Activated B cell treated with CpG ODN at 0.5 μM for 24 hours (primary cell): ENCODE data around the gene BMP10. TPM values are rescaled to one million over a fixed set of nuclear protein-coding genes. Genes with fewer than 3 reads are reported as not detected.

Experiments used
- ATAC-seq: fragments of 200-7000 bp; cut with Tn5 transposase; one replicate; pipeline ENCODE4 v1.10.0; 2021; ENCODE audit warnings: low read depth, mild to moderate bottlenecking, moderate library complexity
- CTCF ChIA-PET: fragments of 350-600 bp; sonication (Branson Sonifier 250); formaldehyde crosslinking; loops from one replicate; lab custom pipeline; 2021; ENCODE audit warnings: antibody characterized with exemption; lab: Charles Lee
- POLR2A ChIA-PET: fragments of 350-600 bp; sonication (Branson Sonifier 250); formaldehyde crosslinking; loops from one replicate; lab custom pipeline; 2021; ENCODE audit warnings: antibody characterized with exemption; lab: Charles Lee
- DNase-seq: peaks from one replicate; pipeline ENCODE4 v3.0.0; 2022
- H3K27ac Mint-ChIP-seq: one replicate; pipeline ENCODE4 v1.8.0; 2020; ENCODE audit warnings: mixed read lengths
- H3K27me3 Mint-ChIP-seq: one replicate; pipeline ENCODE4 v1.8.0; 2021; ENCODE audit warnings: mixed read lengths
- H3K36me3 Mint-ChIP-seq: one replicate; pipeline ENCODE4 v1.8.0; 2021; ENCODE audit warnings: low read depth, mixed read lengths
- H3K4me1 Mint-ChIP-seq: one replicate; pipeline ENCODE4 v1.8.0; 2021; ENCODE audit warnings: mixed read lengths
- H3K4me3 Mint-ChIP-seq: one replicate; pipeline ENCODE4 v1.8.0; 2020; ENCODE audit warnings: mild to moderate bottlenecking, mixed read lengths
- H3K9me3 Mint-ChIP-seq: one replicate; pipeline ENCODE4 v1.8.0; 2020; ENCODE audit warnings: mixed read lengths
- intact Hi-C: fragments of 100-400 bp; cut with micrococcal nuclease; formaldehyde crosslinking; loops from one replicate; pipeline ENCODE4 v1.15.1; 2024
- total RNA-seq: library from RNA; stranded (reverse); gene quantifications from 2 replicates; pipeline ENCODE4 v1.2.3, GENCODE V29; 2022
- TF ChIP-seq, protein P1 (sequence below): fragments of 200-600 bp; IDR thresholded peaks from one replicate; pipeline ENCODE4 v1.8.0; 2022; ENCODE audit warnings: antibody characterized with exemption, mild to moderate bottlenecking

Gene BMP10
- total RNA-seq, 1 donor from 2014 or later = not detected

DNA sequence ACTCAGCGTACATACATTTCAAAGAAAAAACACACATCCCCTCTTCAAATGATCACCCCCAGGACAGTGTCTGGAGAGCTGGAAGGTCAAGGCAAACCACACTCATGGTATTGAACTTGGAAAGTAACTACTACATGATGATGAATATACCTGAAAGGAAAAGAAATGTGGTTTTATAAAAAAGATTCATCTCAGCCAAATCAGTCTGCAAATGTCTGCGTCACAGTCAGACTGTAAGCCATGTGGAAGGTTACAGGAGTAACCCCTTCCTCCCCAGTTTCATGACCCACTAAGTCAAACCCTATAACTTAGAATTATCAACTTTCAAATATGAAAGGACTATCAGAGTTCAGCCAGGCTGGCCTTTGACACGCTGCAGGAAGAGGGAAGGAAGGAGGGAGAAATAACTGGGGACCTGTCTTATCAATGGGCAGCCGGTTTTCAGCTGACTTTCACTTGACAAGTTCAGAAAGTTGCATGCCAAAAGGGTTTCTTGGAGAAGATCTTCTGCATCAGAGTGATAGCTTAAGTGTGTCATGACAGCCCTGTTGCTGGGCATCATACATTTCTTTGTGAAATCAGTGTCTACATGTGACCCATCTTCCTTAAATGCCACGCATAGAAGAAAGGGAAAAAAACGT, 7.0 kb upstream of the BMP10 start:
- CTCF ChIA-PET = no interaction called here

GRCh38 chr2:68877079-68877772, 6.0 kb upstream of the BMP10 start:
- intact Hi-C loops = no loop called here
- ChIA-PET POLR2A (no interaction called here), CTCF (no interaction called here)
- TF ChIP-seq, protein P1, sequence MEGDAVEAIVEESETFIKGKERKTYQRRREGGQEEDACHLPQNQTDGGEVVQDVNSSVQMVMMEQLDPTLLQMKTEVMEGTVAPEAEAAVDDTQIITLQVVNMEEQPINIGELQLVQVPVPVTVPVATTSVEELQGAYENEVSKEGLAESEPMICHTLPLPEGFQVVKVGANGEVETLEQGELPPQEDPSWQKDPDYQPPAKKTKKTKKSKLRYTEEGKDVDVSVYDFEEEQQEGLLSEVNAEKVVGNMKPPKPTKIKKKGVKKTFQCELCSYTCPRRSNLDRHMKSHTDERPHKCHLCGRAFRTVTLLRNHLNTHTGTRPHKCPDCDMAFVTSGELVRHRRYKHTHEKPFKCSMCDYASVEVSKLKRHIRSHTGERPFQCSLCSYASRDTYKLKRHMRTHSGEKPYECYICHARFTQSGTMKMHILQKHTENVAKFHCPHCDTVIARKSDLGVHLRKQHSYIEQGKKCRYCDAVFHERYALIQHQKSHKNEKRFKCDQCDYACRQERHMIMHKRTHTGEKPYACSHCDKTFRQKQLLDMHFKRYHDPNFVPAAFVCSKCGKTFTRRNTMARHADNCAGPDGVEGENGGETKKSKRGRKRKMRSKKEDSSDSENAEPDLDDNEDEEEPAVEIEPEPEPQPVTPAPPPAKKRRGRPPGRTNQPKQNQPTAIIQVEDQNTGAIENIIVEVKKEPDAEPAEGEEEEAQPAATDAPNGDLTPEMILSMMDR = no peak
- ATAC-seq (no peak), DNase-seq (no peak)
- Mint-ChIP-seq H3K9me3 (no peaks in the 10 kb centered on the region), H3K36me3 (no peaks in the 10 kb centered on the region), H3K4me1 (no peaks in the 10 kb centered on the region), H3K27me3 (peaks cover 22% of the 10 kb centered on the region), H3K27ac (no peak overlapping the region), H3K4me3 (no peak overlapping the region)

More for the DNA sequence above, 7.0 kb upstream of the BMP10 start:
- Mint-ChIP-seq H3K4me3 (no peak overlapping the region), H3K4me1 (no peaks in the 10 kb centered on the region), H3K36me3 (no peaks in the 10 kb centered on the region), H3K27me3 (peaks cover 22% of the 10 kb centered on the region), H3K9me3 (no peaks in the 10 kb centered on the region), H3K27ac (no peak overlapping the region)
- POLR2A ChIA-PET = no interaction called here
- TF ChIP-seq, protein P1 = no peak
- no peak for ATAC-seq
- intact Hi-C loops = no loop called here
- DNase-seq = no peak

DNA sequence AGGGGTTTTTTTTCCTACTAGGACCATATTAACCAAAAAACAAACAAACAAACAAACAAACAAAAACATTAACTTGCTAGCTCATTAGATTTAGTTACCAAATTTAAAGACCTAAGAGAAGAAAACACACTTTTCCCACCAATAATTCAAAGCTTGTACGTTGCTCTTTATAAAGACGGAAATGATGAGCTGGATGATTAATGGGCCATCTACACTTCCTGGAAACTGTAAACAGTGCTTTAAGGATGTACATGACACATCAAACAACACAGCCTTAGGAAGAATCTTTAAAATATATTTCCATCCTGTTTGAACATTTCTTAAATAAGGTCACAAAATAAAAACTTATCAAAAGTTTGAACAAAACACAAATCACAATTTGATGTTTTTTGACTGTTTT, 982 bp downstream of the BMP10 start:
- DNase-seq (no peak), ATAC-seq (no peak)
- H3K27ac Mint-ChIP-seq = no peak overlapping the region
- no peaks in the 10 kb centered on the region for H3K4me1 Mint-ChIP-seq
- no peak overlapping the region for H3K4me3 Mint-ChIP-seq
- ChIA-PET POLR2A (no interaction called here), CTCF (no interaction called here)
- TF ChIP-seq, protein P1 = no peak
- intact Hi-C loops = no loop called here
- no peaks in the 10 kb centered on the region for H3K9me3 Mint-ChIP-seq
- no peaks in the 10 kb centered on the region for H3K36me3 Mint-ChIP-seq
- H3K27me3 Mint-ChIP-seq = peaks cover 7% of the 10 kb centered on the region

GRCh38 chr2:68865108-68865507, 6.1 kb downstream of the BMP10 start:
- Mint-ChIP-seq H3K27me3 (no peaks in the 10 kb centered on the region), H3K4me1 (no peaks in the 10 kb centered on the region), H3K27ac (no peak overlapping the region), H3K36me3 (no peaks in the 10 kb centered on the region), H3K4me3 (no peak overlapping the region), H3K9me3 (no peaks in the 10 kb centered on the region)
- TF ChIP-seq, protein P1 = no peak
- ChIA-PET POLR2A (no interaction called here), CTCF (no interaction called here)
- no peak for ATAC-seq
- DNase-seq = no peak
- intact Hi-C loops = no loop called here

DNA sequence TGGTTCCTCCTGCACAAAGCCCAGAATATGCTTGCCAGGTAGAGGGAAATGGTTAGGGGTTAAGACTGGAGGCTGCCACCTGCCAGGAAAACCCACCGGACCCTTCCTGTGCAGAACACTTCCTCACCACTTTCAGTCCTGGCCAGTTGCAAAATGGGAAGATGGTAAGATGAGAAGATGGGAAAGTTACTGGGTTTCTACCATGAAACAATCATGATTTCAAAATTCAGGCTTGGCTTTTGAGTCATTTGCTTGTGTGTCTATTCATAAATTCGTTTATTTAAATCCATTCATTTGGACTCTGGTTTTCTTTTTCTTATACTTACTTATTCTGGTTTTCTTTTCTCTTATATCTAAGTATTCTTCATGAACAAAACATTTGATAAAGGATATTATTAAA, 7.2 kb downstream of the BMP10 start:
- POLR2A ChIA-PET = no interaction called here

More for the DNA sequence above, 7.2 kb downstream of the BMP10 start:
- intact Hi-C loops = no loop called here
- Mint-ChIP-seq H3K9me3 (no peaks in the 10 kb centered on the region), H3K4me3 (no peak overlapping the region), H3K27me3 (no peaks in the 10 kb centered on the region), H3K36me3 (no peaks in the 10 kb centered on the region), H3K27ac (no peak overlapping the region), H3K4me1 (no peaks in the 10 kb centered on the region)
- DNase-seq (no peak), ATAC-seq (no peak)
- TF ChIP-seq, protein P1 = no peak
- CTCF ChIA-PET = no interaction called here
